ENCODE results near the gene RFFL.

RFFL gene

DNA sequence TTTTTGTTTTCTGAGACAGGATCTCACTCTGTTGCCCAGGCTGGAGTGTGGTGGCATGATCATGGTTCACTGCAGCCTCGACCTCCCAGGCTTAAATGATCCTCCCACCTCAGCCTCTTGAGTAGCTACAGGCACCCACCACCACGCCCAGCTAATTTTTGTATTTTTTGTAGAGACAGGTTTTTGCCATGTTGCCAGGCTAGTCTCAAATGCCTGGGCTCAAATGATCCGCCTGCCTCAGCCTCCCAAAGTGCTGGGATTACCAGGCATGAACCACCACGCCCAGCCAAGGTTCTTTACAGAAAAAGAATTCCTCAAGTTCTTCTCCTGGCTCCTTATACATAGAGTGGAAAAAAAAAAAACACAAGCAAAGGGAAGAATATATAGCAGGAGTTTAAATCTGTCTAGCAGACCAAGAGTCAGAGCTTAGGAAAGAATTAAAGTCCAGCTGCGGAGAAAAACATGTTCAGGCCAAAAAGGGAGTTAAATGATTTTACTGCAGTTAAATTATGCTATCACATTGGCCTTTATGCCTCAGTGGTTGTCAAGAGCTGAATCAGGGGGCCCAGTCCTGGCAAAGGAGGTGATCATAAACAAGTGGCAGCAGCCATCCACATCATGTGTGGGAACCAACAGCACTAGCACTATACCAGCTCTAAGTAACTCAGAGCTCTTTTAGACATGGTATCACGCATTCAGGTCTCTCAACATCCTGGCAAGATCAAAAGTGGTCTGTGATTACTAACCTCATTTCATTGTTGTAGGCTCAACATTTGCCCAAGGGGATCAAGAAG, 43.9 kb downstream of the RFFL start:
- Histone ChIP-seq H3K9ac (ENCODE audit: low read length) (no peak overlapping the region), H3K4me1 (ENCODE audit: insufficient read depth, low read length) (peaks cover 52% of the 10 kb centered on the region), H3K9me3 (ENCODE audit: low read length) (no peaks in the 10 kb centered on the region), H3K27me3 (ENCODE audit: control insufficient read depth in 1 of 2, insufficient read depth in 2 of 2, low read length in 2 of 2) (no peaks in the 10 kb centered on the region), H3K27ac (ENCODE audit: low read depth, low read length) (peak overlapping the region; percentile 95), H3K4me3 (ENCODE audit: low read depth in 1 of 2, low read length in 2 of 2) (no peak overlapping the region), H3K36me3 (ENCODE audit: insufficient read depth, low read length) (peaks cover 32% of the 10 kb centered on the region)

DNA sequence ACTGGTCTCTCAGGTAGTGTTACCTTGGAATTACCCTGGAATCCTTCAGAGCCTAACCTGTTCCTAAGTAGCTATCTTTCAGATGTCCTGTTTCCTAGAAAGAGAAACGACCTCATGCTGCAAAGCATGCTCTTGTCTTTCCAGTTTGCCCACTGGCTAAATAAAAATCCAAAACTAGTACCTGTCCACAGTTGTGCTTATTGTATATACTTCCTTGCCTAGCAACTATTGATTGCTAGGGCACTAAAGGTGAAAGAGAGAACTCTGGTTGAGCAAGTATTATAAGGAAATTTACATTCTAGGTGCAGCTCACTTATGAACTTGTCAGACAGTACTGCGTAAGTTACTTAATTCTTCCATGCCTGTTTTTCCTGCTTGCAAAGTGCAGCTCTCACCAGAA, 44.7 kb downstream of the RFFL start:
- no peaks in the 10 kb centered on the region for H3K9me3 ChIP-seq (ENCODE audit: low read length)
- no peak overlapping the region for H3K27ac ChIP-seq (ENCODE audit: low read depth, low read length)
- H3K4me3 ChIP-seq (ENCODE audit: low read depth in 1 of 2, low read length in 2 of 2): no peak overlapping the region
- H3K9ac ChIP-seq (ENCODE audit: low read length): no peak overlapping the region
- no peaks in the 10 kb centered on the region for H3K27me3 ChIP-seq (ENCODE audit: control insufficient read depth in 1 of 2, insufficient read depth in 2 of 2, low read length in 2 of 2)
- H3K4me1 ChIP-seq (ENCODE audit: insufficient read depth, low read length): peaks cover 51% of the 10 kb centered on the region
- H3K36me3 ChIP-seq (ENCODE audit: insufficient read depth, low read length): peaks cover 37% of the 10 kb centered on the region

DNA sequence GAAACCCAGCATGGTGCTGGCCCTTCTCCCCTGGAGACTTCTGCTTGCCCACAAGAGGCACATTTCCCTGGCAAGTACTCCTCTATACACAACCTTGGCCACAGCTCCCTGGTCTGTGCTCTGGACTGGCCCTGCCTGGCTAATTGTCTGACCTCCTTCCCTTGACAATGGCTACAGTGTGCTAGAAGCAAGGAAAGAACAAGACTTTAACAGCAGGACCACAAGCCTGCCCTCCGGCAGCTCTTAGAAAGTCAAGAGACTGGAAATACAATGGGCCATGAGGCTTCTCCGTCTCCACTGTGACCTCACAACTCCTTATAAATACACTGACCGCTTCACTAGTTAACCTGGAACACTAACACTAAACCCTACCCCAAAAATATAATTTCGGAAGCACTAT, 46.5 kb downstream of the RFFL start:
- no peak overlapping the region for H3K27ac ChIP-seq (ENCODE audit: low read depth, low read length)
- no peaks in the 10 kb centered on the region for H3K9me3 ChIP-seq (ENCODE audit: low read length)
- no peak overlapping the region for H3K9ac ChIP-seq (ENCODE audit: low read length)
- H3K27me3 ChIP-seq (ENCODE audit: control insufficient read depth in 1 of 2, insufficient read depth in 2 of 2, low read length in 2 of 2): no peaks in the 10 kb centered on the region
- H3K4me3 ChIP-seq (ENCODE audit: low read depth in 1 of 2, low read length in 2 of 2): no peak overlapping the region
- H3K4me1 ChIP-seq (ENCODE audit: insufficient read depth, low read length): peaks cover 35% of the 10 kb centered on the region
- peaks cover 43% of the 10 kb centered on the region for H3K36me3 ChIP-seq (ENCODE audit: insufficient read depth, low read length)

DNA sequence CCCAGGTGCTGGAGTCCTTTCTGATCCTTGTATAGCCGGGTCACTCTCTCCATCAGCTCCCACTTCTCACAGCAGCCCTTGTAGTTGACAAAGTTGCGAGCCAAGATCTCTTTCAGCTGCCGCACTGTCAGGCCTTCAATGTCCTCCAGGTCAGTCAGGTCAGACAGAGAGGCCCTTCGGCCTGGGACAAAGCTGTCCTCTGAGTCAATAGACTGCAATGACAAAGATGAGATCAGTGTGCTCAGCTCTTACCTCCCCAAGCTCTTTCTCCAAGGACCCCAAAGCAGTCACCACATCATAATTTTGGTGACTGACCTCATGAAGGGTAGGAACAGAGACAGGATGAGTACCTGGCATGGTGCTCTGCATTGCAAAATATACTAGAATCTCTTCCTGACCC, 47.1 kb downstream of the RFFL start:
- Histone ChIP-seq H3K9me3 (ENCODE audit: low read length) (no peaks in the 10 kb centered on the region), H3K27me3 (ENCODE audit: control insufficient read depth in 1 of 2, insufficient read depth in 2 of 2, low read length in 2 of 2) (no peaks in the 10 kb centered on the region), H3K36me3 (ENCODE audit: insufficient read depth, low read length) (peaks cover 49% of the 10 kb centered on the region), H3K4me1 (ENCODE audit: insufficient read depth, low read length) (peaks cover 29% of the 10 kb centered on the region), H3K27ac (ENCODE audit: low read depth, low read length) (no peak overlapping the region), H3K4me3 (ENCODE audit: low read depth in 1 of 2, low read length in 2 of 2) (no peak overlapping the region), H3K9ac (ENCODE audit: low read length) (no peak overlapping the region)

DNA sequence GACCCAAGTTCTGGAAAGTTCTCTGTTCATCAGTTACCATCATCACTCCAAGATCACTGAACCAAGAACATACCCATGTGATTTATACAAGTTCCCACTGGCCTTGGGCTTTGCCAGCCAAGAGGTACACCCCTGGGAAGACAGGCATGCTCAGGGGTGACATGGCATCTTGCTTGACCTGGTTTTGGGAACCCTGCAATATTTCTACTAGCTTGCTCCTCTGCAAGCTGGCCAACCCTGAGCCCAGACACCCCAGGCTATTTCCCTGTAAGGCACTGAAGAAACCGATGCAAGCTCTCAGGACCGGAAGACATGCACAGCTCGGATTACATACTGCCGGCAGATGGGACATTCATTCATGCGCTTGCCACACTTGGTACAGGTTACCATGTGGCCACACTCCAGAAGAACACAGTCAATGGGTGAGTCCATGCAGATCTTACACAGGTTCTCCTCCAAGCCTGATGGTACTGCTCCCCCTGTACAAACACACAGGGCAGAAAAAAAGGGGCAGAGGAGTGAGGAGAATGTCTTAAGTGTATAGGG, 51.8 kb downstream of the RFFL start:
- Histone ChIP-seq H3K36me3 (ENCODE audit: insufficient read depth, low read length) (peaks cover 64% of the 10 kb centered on the region), H3K9me3 (ENCODE audit: low read length) (no peaks in the 10 kb centered on the region)

DNA sequence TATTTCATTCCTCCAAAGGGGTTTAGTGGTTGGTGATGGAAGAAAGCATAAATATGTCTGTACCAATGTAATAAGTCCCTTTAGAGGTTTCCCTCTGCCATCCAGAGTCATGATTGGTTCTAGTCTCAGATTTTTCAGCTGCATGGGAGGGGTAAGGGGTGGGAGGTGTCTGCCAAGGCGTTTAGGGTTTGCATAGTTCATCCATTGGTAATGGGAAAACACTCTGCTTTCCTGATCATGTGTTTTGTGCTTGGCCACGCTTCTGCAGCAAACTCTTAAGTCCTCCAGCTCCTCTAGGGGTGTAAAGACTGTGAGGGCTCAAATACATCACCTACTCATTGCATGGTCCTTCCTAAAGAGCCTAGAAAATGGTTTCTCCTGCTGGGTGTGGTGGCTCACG, 53.4 kb downstream of the RFFL start:
- peaks cover 47% of the 10 kb centered on the region for H3K36me3 ChIP-seq (ENCODE audit: insufficient read depth, low read length)

More for the DNA sequence above, 51.8 kb downstream of the RFFL start:
- Histone ChIP-seq H3K4me3 (ENCODE audit: low read depth in 1 of 2, low read length in 2 of 2) (no peak overlapping the region), H3K27ac (ENCODE audit: low read depth, low read length) (no peak overlapping the region), H3K9ac (ENCODE audit: low read length) (no peak overlapping the region), H3K27me3 (ENCODE audit: control insufficient read depth in 1 of 2, insufficient read depth in 2 of 2, low read length in 2 of 2) (no peaks in the 10 kb centered on the region), H3K4me1 (ENCODE audit: insufficient read depth, low read length) (no peaks in the 10 kb centered on the region)

DNA sequence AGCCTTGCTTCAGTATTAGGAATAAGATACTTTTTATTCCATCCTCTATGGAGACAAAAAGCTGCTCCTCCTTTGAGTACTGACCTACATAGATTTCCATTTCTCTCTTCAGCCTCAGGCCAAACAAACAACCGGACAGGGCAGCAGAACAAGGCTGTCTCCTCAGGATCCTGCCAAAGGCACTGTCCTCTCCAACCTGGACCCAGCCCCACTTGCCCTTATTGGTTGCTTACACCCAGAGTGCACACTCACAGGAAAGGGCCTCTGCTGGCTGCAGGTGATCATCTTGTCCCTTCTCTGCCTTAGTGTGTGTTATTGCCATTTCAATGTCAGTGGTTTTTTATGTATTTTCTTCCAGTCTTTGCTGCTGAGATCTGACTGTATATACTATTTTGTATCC, 56.5 kb downstream of the RFFL start:
- H3K9ac ChIP-seq (ENCODE audit: low read length): no peak overlapping the region
- no peaks in the 10 kb centered on the region for H3K27me3 ChIP-seq (ENCODE audit: control insufficient read depth in 1 of 2, insufficient read depth in 2 of 2, low read length in 2 of 2)
- no peak overlapping the region for H3K27ac ChIP-seq (ENCODE audit: low read depth, low read length)
- H3K4me1 ChIP-seq (ENCODE audit: insufficient read depth, low read length): peaks cover 14% of the 10 kb centered on the region
- H3K36me3 ChIP-seq (ENCODE audit: insufficient read depth, low read length): peaks cover 44% of the 10 kb centered on the region
- no peak overlapping the region for H3K4me3 ChIP-seq (ENCODE audit: low read depth in 1 of 2, low read length in 2 of 2)
- no peaks in the 10 kb centered on the region for H3K9me3 ChIP-seq (ENCODE audit: low read length)

More for the DNA sequence above, 53.4 kb downstream of the RFFL start:
- Histone ChIP-seq H3K27ac (ENCODE audit: low read depth, low read length) (no peak overlapping the region), H3K9me3 (ENCODE audit: low read length) (no peaks in the 10 kb centered on the region), H3K9ac (ENCODE audit: low read length) (no peak overlapping the region), H3K27me3 (ENCODE audit: control insufficient read depth in 1 of 2, insufficient read depth in 2 of 2, low read length in 2 of 2) (no peaks in the 10 kb centered on the region), H3K4me3 (ENCODE audit: low read depth in 1 of 2, low read length in 2 of 2) (no peak overlapping the region), H3K4me1 (ENCODE audit: insufficient read depth, low read length) (no peaks in the 10 kb centered on the region)

DNA sequence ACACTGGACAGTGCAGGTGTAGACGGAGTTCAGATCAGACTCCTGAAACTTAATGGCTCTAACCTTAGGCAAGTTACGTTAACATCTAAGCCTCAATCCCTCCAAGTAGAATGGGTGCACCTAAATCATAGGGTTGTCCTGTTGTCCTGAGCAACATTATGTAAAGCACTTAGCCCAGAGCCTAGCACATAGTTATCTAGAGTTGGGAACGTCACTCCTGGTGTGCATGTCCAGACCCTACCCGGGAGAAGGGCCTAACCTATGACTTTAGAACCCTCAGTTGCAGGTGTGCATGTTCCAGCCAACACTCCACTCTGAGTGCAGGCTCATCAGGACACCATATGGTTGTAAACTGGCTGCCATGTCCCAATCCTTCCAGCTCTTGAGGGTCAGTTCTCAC, 57.2 kb downstream of the RFFL start:
- no peaks in the 10 kb centered on the region for H3K9me3 ChIP-seq (ENCODE audit: low read length)

DNA sequence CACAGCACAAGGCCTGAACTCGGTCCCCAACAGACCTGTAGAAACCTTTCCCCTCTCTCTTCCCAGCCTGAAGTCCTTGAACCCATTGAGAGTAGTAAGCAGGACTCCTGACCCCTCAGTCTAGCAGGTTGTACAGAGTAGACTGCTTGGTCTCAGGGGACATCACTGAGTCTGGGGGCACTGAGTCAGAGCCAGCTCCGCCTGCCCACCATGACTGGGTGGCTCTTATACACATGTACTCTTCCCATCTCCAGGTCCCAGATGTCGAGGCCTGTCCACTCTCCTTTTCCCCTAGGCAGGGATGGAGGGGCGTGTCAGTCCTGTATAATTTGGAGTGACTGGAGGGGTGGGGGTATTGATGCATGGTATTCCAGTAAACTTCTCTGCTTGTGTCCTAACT, 59.7 kb downstream of the RFFL start:
- Histone ChIP-seq H3K27me3 (ENCODE audit: control insufficient read depth in 1 of 2, insufficient read depth in 2 of 2, low read length in 2 of 2) (no peaks in the 10 kb centered on the region), H3K36me3 (ENCODE audit: insufficient read depth, low read length) (peaks cover 46% of the 10 kb centered on the region), H3K4me1 (ENCODE audit: insufficient read depth, low read length) (peaks cover 32% of the 10 kb centered on the region), H3K9ac (ENCODE audit: low read length) (no peak overlapping the region), H3K9me3 (ENCODE audit: low read length) (no peaks in the 10 kb centered on the region), H3K27ac (ENCODE audit: low read depth, low read length) (peak overlapping the region; percentile 39), H3K4me3 (ENCODE audit: low read depth in 1 of 2, low read length in 2 of 2) (no peak overlapping the region)

More for the DNA sequence above, 57.2 kb downstream of the RFFL start:
- H3K27me3 ChIP-seq (ENCODE audit: control insufficient read depth in 1 of 2, insufficient read depth in 2 of 2, low read length in 2 of 2): no peaks in the 10 kb centered on the region
- no peak overlapping the region for H3K4me3 ChIP-seq (ENCODE audit: low read depth in 1 of 2, low read length in 2 of 2)
- H3K36me3 ChIP-seq (ENCODE audit: insufficient read depth, low read length): peaks cover 44% of the 10 kb centered on the region
- H3K4me1 ChIP-seq (ENCODE audit: insufficient read depth, low read length): peaks cover 20% of the 10 kb centered on the region
- H3K27ac ChIP-seq (ENCODE audit: low read depth, low read length): no peak overlapping the region
- H3K9ac ChIP-seq (ENCODE audit: low read length): no peak overlapping the region

DNA sequence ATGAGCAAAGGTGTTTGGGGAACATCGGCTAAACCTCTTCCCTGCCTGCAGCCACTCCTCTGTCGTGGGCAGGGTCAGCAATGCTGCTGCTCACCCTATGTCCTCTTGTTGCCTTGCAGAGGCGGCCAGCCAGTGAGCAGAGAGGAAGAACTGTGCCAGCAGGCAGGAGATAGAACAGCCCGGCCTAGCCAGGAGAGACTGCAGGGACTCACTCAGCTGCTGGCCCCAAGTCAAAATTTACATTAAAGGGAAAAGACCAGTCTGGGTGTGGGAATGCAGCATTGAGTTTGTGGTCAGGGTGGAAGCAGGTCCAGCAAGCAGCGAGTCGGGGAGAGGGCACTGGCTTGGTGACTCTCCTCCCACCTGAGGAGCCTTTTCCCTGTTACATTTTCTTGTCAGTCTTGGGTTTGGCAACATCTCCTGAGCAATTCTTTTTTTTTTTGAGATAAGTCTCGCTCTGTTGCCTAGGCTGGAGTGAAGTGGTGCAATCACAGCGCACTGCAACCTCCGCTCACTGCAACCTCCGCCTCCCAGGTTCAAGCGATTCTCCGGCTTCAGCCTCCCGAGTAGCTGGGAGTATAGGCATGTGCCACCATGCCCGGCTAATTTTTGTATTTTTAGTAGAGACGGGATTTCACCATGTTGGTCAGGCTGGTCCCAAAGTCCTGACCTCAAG, 60.5 kb downstream of the RFFL start:
- peak overlapping the region; percentile 81 for H3K27ac ChIP-seq (ENCODE audit: low read depth, low read length)
- no peak overlapping the region for H3K9ac ChIP-seq (ENCODE audit: low read length)
- no peaks in the 10 kb centered on the region for H3K27me3 ChIP-seq (ENCODE audit: control insufficient read depth in 1 of 2, insufficient read depth in 2 of 2, low read length in 2 of 2)
- peaks cover 46% of the 10 kb centered on the region for H3K36me3 ChIP-seq (ENCODE audit: insufficient read depth, low read length)
- H3K4me1 ChIP-seq (ENCODE audit: insufficient read depth, low read length): peaks cover 39% of the 10 kb centered on the region
- no peaks in the 10 kb centered on the region for H3K9me3 ChIP-seq (ENCODE audit: low read length)
- H3K4me3 ChIP-seq (ENCODE audit: low read depth in 1 of 2, low read length in 2 of 2): no peak overlapping the region

DNA sequence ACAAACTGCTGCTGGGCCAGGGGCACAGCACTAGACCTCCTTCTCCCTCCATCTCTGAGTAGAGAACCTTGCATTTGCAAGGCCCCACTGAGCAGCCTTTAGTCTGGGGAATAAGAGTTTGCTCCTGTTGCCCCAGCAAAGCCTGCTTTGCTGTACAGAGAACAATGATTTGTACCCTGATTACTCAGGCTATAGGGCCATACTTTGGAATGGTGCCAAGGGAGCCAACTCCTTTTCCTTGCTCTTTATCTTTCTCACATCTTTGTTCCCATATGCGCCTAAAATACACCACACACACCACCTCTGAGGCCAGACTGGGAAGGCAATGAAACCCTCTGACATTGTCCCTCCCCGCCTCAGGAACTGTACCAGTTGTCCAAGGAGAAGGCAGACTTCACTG, 62.0 kb downstream of the RFFL start:
- no peak overlapping the region for H3K4me3 ChIP-seq (ENCODE audit: low read depth in 1 of 2, low read length in 2 of 2)
- peaks cover 44% of the 10 kb centered on the region for H3K36me3 ChIP-seq (ENCODE audit: insufficient read depth, low read length)
- no peaks in the 10 kb centered on the region for H3K9me3 ChIP-seq (ENCODE audit: low read length)
- peak overlapping the region; percentile 81 for H3K27ac ChIP-seq (ENCODE audit: low read depth, low read length)
- H3K9ac ChIP-seq (ENCODE audit: low read length): no peak overlapping the region
- no peaks in the 10 kb centered on the region for H3K27me3 ChIP-seq (ENCODE audit: control insufficient read depth in 1 of 2, insufficient read depth in 2 of 2, low read length in 2 of 2)
- peaks cover 54% of the 10 kb centered on the region for H3K4me1 ChIP-seq (ENCODE audit: insufficient read depth, low read length)

Measured in muscle layer of colon (tissue), 2 donors.